Measurements from ENCODE around the gene IGFBP5.

- TF ChIP-seq EZH2phosphoT487 (IDR thresholded peaks at IDR 0.05; ENCODE audit: insufficient read depth, low read depth) (no peak), EZH2 (IDR thresholded peaks at IDR 0.05; ENCODE audit: insufficient read depth, poor library complexity, severe bottlenecking) (no peak)
These were observed 49.2 kb downstream of the IGFBP5 start for GRCh38 chr2:216646116-216646515.
